ENCODE data around the gene TMCC2. TPM values are rescaled to one million over a fixed set of nuclear protein-coding genes. Genes with fewer than 3 reads are reported as not detected.

TMCC2 gene
- total and polyA plus RNA-seq, 2 donors (not counting 1 experiment from before 2014, with no cell fraction given) = 2.0 to 4.0 TPM

DNA sequence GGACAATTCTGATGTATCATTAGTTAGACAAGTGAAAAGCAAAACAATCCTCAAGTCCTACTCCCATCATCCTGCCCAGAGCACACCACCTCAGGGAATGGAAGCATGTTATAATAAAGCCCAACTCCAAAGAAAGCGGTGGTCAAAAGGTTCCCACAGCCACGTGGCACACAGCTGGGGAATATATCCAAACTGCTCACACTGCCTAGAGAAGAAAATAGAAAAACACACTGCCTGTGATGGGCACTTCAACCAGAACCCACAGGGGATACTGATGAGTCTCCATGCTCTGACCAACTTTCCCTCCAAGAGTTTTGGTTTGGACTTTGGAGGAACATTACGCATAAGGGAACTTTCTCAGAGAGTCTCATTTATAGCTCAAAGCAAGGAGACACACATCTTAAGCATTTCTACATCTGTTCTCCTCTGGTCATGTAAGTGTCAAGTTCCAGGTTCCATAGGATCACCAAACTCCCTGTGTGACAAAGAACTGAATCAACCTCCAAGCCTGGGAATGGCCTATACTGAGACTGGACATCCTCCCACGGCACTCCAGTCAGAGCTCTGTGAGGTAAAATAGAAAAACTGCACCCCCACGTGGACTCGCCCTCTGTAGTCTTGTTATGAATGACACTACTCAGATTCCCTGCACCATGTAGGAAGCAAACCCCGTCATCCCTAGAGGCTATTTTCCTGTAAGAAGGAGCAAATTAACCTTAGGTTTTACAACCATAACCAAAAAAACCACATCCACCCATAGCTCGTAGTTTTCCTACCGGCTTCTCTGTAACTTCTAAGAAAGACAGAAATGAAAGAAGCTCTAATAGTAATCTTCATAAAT, 28.4 kb upstream of the TMCC2 start:
- no peak for ATAC-seq (ENCODE audit: low read depth)
- ChIA-PET CTCF (interaction anchor here (0.8 to 1.9 kb wide), 5 partner anchors 31 to 74 kb away, joined by 3 to 7 read pairs (median 3); no protein-coding TSS in a partner anchor), POLR2A (no interaction called here)
- no peaks in the 10 kb centered on the region for H3K4me1 ChIP-seq (ENCODE audit: control insufficient read depth in 2 of 2, insufficient read depth in 2 of 2, low read length in 2 of 2)
- WGBS (ENCODE audit: insufficient coverage) = 40% methylated on average over 1 of the region's 9 CpGs
- Mint-ChIP-seq H3K27me3 (no peaks in the 10 kb centered on the region), H3K9me3 (ENCODE audit: insufficient read depth) (no peaks in the 10 kb centered on the region), H3K4me3 (no peak overlapping the region), H3K27ac (no peak overlapping the region), H3K4me1 (peaks cover 21% of the 10 kb centered on the region)
- peaks cover 66% of the 10 kb centered on the region for H4K20me1 ChIP-seq (ENCODE audit: control insufficient read depth, insufficient read depth, low read length, poor library complexity, severe bottlenecking)
- no peak overlapping the region for H3K4me2 ChIP-seq (replicated peaks; ENCODE audit: low read depth, low read length, poor library complexity, severe bottlenecking)
- TF ChIP-seq, protein P1, sequence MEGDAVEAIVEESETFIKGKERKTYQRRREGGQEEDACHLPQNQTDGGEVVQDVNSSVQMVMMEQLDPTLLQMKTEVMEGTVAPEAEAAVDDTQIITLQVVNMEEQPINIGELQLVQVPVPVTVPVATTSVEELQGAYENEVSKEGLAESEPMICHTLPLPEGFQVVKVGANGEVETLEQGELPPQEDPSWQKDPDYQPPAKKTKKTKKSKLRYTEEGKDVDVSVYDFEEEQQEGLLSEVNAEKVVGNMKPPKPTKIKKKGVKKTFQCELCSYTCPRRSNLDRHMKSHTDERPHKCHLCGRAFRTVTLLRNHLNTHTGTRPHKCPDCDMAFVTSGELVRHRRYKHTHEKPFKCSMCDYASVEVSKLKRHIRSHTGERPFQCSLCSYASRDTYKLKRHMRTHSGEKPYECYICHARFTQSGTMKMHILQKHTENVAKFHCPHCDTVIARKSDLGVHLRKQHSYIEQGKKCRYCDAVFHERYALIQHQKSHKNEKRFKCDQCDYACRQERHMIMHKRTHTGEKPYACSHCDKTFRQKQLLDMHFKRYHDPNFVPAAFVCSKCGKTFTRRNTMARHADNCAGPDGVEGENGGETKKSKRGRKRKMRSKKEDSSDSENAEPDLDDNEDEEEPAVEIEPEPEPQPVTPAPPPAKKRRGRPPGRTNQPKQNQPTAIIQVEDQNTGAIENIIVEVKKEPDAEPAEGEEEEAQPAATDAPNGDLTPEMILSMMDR (IDR thresholded peaks at IDR 0.05) = no peak
- no peak for TF ChIP-seq EZH2 (IDR thresholded peaks at IDR 0.05; ENCODE audit: borderline replicate concordance, insufficient read depth, low read depth, low read length, poor library complexity, severe bottlenecking)
- DNase-seq = no peak
- no peak overlapping the region for H2AFZ ChIP-seq (ENCODE audit: insufficient read depth, low read depth, low read length, poor library complexity, severe bottlenecking)
- H3K79me2 ChIP-seq (ENCODE audit: control insufficient read depth, insufficient read depth, low read length) = peaks cover 90% of the 10 kb centered on the region
- no peak overlapping the region for H3K4me3 ChIP-seq (ENCODE audit: control extremely low read depth in 1 of 5, extremely low read depth in 1 of 5, insufficient read depth in 1 of 5, low read depth in 2 of 5, low read length in 4 of 5)
- no peak overlapping the region for H3K9ac ChIP-seq (ENCODE audit: low read length)
- no peaks in the 10 kb centered on the region for H3K27me3 ChIP-seq (replicated peaks in 1 of 4; ENCODE audit: control extremely low read depth in 1 of 4, control insufficient read depth in 3 of 4, insufficient read depth in 4 of 4, low read length in 3 of 4)
- no peaks in the 10 kb centered on the region for H3K36me3 ChIP-seq (replicated peaks in 1 of 2; ENCODE audit: control extremely low read depth in 1 of 2, control insufficient read depth in 1 of 2, extremely low read depth in 1 of 2, insufficient read depth in 2 of 2, low read length in 1 of 2)
- intact Hi-C loops (cut with micrococcal nuclease) = no loop called here
- H3K27ac ChIP-seq (ENCODE audit: low read length in 2 of 2) = no peak overlapping the region
- no peaks in the 10 kb centered on the region for H3K9me3 ChIP-seq (ENCODE audit: control extremely low read depth in 1 of 3, control insufficient read depth in 2 of 3, insufficient read depth in 1 of 3, low read length in 2 of 3)

DNA sequence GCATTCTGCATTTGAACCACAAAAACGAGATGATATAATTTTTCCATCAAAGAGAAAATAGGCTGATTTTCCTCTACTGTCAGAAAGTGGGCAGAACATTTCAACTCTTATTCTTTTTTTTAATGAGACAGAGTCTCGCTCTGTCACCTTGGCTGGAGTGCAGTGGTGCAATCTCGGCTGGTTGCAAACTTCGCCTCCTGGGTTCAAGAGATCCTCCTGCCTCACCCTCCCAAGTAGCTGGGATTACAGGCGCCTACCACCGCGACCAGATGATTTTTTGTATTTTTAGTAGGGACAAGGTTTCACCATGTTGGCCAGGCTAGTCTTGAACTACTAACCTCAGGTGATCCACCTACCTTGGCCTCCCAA, 27.8 kb upstream of the TMCC2 start:
- Mint-ChIP-seq H3K4me3 (no peak overlapping the region), H3K4me1 (peaks cover 22% of the 10 kb centered on the region), H3K27me3 (no peaks in the 10 kb centered on the region), H3K27ac (no peak overlapping the region), H3K9me3 (ENCODE audit: insufficient read depth) (no peaks in the 10 kb centered on the region)
- POLR2A ChIA-PET = no interaction called here
- CTCF ChIA-PET = interaction anchor here (0.8 to 1.9 kb wide), 5 partner anchors 30 to 73 kb away, joined by 3 to 7 read pairs (median 3); no protein-coding TSS in a partner anchor
- TF ChIP-seq EZH2 (IDR thresholded peaks at IDR 0.05; ENCODE audit: borderline replicate concordance, insufficient read depth, low read depth, low read length, poor library complexity, severe bottlenecking) = no peak
- TF ChIP-seq, protein P1 (IDR thresholded peaks at IDR 0.05) = no peak
- WGBS (ENCODE audit: insufficient coverage) = 90% methylated on average over 4 of the region's 7 CpGs
- no peak overlapping the region for H3K4me3 ChIP-seq (ENCODE audit: control extremely low read depth in 1 of 5, extremely low read depth in 1 of 5, insufficient read depth in 1 of 5, low read depth in 2 of 5, low read length in 4 of 5)
- DNase-seq = no peak
- no peak overlapping the region for H3K9ac ChIP-seq (ENCODE audit: low read length)
- H3K79me2 ChIP-seq (ENCODE audit: control insufficient read depth, insufficient read depth, low read length) = peaks cover 89% of the 10 kb centered on the region
- no peaks in the 10 kb centered on the region for H3K9me3 ChIP-seq (ENCODE audit: control extremely low read depth in 1 of 3, control insufficient read depth in 2 of 3, insufficient read depth in 1 of 3, low read length in 2 of 3)
- intact Hi-C loops (cut with micrococcal nuclease) = no loop called here
- H4K20me1 ChIP-seq (ENCODE audit: control insufficient read depth, insufficient read depth, low read length, poor library complexity, severe bottlenecking) = peaks cover 67% of the 10 kb centered on the region
- no peak overlapping the region for H2AFZ ChIP-seq (ENCODE audit: insufficient read depth, low read depth, low read length, poor library complexity, severe bottlenecking)
- H3K4me2 ChIP-seq (replicated peaks; ENCODE audit: low read depth, low read length, poor library complexity, severe bottlenecking) = no peak overlapping the region
- H3K36me3 ChIP-seq (replicated peaks in 1 of 2; ENCODE audit: control extremely low read depth in 1 of 2, control insufficient read depth in 1 of 2, extremely low read depth in 1 of 2, insufficient read depth in 2 of 2, low read length in 1 of 2) = no peaks in the 10 kb centered on the region
- no peaks in the 10 kb centered on the region for H3K27me3 ChIP-seq (replicated peaks in 1 of 4; ENCODE audit: control extremely low read depth in 1 of 4, control insufficient read depth in 3 of 4, insufficient read depth in 4 of 4, low read length in 3 of 4)
- no peak for ATAC-seq (ENCODE audit: low read depth)
- no peaks in the 10 kb centered on the region for H3K4me1 ChIP-seq (ENCODE audit: control insufficient read depth in 2 of 2, insufficient read depth in 2 of 2, low read length in 2 of 2)
- no peak overlapping the region for H3K27ac ChIP-seq (ENCODE audit: low read length in 2 of 2)
